Nephron progenitor cell (in vitro differentiated cells): ENCODE data around the gene POLE4.

Experiments used
- DNase-seq: peaks from one replicate; pipeline ENCODE4 v3.0.0; 2021
- H3K27ac Mint-ChIP-seq: 2 replicates; pipeline ENCODE4 v1.8.0; 2021; ENCODE audit warnings: mild to moderate bottlenecking, moderate library complexity, mixed read lengths
- H3K27me3 Mint-ChIP-seq: 2 replicates; pipeline ENCODE4 v1.8.0; 2021; ENCODE audit warnings: mild to moderate bottlenecking, low read depth, mixed read lengths; ENCODE audit not compliant: poor library complexity
- H3K36me3 Mint-ChIP-seq: 2 replicates; pipeline ENCODE4 v1.8.0; 2021; ENCODE audit warnings: low read depth, mixed read lengths
- H3K4me1 Mint-ChIP-seq: 2 replicates; pipeline ENCODE4 v1.8.0; 2021; ENCODE audit warnings: mixed read lengths
- H3K4me3 Mint-ChIP-seq: 2 replicates; pipeline ENCODE4 v1.8.0; 2021; ENCODE audit warnings: mild to moderate bottlenecking, moderate library complexity, mixed read lengths
- H3K9me3 Mint-ChIP-seq: 2 replicates; pipeline ENCODE4 v1.8.0; 2021; ENCODE audit warnings: mild to moderate bottlenecking, moderate library complexity, mixed read lengths
- TF ChIP-seq, protein P1 (sequence below): fragments of 200-600 bp; sonication (generic); IDR thresholded peaks from 2 replicates; pipeline ENCODE4 v1.5.0; 2021; ENCODE audit warnings: antibody characterized with exemption

POLE4 gene

DNA sequence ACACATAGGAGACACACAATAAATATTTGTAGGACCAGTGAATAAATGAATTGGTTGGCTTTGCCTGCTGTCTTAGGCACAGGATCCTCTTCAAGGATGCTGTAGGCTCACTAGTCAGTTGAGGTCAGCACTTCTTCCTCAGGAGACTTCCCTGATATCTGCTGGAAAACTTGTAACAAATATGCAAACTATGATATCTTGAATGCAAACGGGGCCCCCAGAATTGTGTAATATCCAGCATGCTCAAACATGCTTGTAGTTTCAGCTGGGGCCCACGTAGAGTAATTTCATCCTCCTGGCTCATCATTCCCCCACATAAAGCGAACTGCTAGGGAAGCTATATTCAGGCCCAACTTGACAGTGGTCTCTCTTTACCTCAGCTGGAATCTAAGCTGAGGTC is 43.6 kb downstream of the POLE4 start:
- Mint-ChIP-seq H3K27ac (no peak overlapping the region), H3K27me3 (no peaks in the 10 kb centered on the region), H3K4me1 (no peaks in the 10 kb centered on the region), H3K36me3 (peaks cover 4% of the 10 kb centered on the region), H3K9me3 (peaks cover 3% of the 10 kb centered on the region), H3K4me3 (no peak overlapping the region)
- DNase-seq, result no peak
- TF ChIP-seq, protein P1, sequence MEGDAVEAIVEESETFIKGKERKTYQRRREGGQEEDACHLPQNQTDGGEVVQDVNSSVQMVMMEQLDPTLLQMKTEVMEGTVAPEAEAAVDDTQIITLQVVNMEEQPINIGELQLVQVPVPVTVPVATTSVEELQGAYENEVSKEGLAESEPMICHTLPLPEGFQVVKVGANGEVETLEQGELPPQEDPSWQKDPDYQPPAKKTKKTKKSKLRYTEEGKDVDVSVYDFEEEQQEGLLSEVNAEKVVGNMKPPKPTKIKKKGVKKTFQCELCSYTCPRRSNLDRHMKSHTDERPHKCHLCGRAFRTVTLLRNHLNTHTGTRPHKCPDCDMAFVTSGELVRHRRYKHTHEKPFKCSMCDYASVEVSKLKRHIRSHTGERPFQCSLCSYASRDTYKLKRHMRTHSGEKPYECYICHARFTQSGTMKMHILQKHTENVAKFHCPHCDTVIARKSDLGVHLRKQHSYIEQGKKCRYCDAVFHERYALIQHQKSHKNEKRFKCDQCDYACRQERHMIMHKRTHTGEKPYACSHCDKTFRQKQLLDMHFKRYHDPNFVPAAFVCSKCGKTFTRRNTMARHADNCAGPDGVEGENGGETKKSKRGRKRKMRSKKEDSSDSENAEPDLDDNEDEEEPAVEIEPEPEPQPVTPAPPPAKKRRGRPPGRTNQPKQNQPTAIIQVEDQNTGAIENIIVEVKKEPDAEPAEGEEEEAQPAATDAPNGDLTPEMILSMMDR, result no peak

DNA sequence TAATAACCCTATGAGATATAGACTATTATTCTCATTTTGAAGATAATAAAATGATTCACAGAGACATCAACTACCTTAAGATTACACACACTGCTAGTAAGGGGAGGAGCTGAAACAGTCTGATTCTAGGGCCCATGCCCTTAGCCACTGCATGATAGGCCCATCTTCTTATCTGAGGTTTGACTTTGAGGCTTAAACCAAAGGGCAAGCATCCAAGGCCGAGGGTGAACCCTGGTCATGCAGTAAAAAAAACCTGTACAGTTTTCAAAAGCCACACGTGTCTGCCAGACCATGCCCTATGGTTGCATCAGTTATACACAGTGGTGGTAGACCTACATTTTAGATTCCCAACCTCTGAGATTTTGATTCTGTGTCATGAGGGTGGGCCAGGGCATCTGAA is 44.8 kb downstream of the POLE4 start:
- Mint-ChIP-seq H3K27ac (no peak overlapping the region), H3K36me3 (no peaks in the 10 kb centered on the region), H3K4me3 (no peak overlapping the region), H3K27me3 (no peaks in the 10 kb centered on the region), H3K9me3 (peaks cover 3% of the 10 kb centered on the region), H3K4me1 (no peaks in the 10 kb centered on the region)
- no peak for DNase-seq
- TF ChIP-seq, protein P1, result no peak

DNA sequence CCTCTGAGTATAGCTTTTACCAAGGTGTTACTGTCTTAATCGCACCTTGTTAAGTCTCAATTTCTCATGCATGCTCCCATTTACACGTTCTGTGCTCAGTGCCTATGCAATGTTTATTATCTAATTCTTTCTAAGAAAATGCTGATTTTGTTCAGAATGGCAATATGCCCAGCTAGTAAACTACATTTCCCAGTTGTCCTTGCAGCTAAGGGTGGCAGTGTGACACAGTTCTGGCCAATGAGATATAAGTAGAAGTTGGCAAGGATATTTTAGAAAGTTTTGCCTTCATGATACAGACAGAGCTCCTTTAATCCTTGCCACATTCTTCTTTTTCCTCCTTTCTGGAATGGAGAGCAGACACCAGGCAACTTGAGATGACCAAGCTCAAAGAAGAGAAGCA is 45.3 kb downstream of the POLE4 start:
- H3K4me3 Mint-ChIP-seq, result no peak overlapping the region
- no peak for DNase-seq
- peaks cover 3% of the 10 kb centered on the region for H3K9me3 Mint-ChIP-seq
- no peak overlapping the region for H3K27ac Mint-ChIP-seq
- H3K4me1 Mint-ChIP-seq, result no peaks in the 10 kb centered on the region
- H3K36me3 Mint-ChIP-seq, result no peaks in the 10 kb centered on the region
- no peaks in the 10 kb centered on the region for H3K27me3 Mint-ChIP-seq
- TF ChIP-seq, protein P1, result no peak

DNA sequence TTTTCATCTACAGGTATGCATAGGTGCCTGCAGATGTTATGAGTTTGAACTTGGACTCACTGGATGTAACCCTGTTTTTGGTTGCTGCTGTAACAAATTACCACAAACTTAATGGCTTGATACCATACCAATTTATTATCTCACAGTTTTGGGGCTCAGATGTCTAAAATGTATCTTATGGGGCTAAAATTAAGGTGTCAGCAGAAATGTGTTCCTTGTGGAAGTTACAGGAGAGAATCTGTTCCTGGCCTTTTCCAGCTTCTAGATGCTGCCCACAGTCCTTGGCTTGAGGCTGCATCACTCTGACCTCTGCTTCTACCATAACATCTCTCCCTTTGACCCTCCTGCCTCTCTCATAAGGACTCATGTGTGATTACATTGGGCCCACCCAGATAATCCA is 47.6 kb downstream of the POLE4 start:
- H3K9me3 Mint-ChIP-seq, result peaks cover 3% of the 10 kb centered on the region
- no peaks in the 10 kb centered on the region for H3K27me3 Mint-ChIP-seq
- no peak for DNase-seq
- H3K36me3 Mint-ChIP-seq, result no peaks in the 10 kb centered on the region
- TF ChIP-seq, protein P1, result no peak
- no peak overlapping the region for H3K4me3 Mint-ChIP-seq
- H3K27ac Mint-ChIP-seq, result no peak overlapping the region
- no peaks in the 10 kb centered on the region for H3K4me1 Mint-ChIP-seq

DNA sequence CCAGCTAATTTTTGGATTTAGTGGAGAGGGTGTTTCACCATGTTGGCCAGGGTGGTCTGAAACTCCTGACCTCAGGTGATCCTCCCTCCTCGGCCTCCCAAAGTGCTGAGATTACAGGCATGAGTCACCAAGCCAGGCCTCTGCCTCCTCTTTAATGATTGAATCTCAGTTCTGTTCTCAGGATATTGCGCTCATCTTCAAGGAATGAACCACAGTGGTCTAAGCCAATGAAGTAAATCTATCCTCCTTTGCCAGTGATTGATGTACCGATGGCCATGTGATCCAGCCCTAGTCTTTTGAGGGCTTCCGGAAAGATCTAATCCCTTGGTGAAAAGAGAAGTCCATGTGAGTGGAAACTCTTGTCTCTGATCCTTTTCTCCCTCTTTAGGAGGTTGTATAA is 48.6 kb downstream of the POLE4 start:
- Mint-ChIP-seq H3K36me3 (no peaks in the 10 kb centered on the region), H3K9me3 (peaks cover 3% of the 10 kb centered on the region), H3K4me1 (no peaks in the 10 kb centered on the region), H3K27ac (no peak overlapping the region), H3K27me3 (no peaks in the 10 kb centered on the region), H3K4me3 (no peak overlapping the region)
- DNase-seq, result no peak
- TF ChIP-seq, protein P1, result no peak

DNA sequence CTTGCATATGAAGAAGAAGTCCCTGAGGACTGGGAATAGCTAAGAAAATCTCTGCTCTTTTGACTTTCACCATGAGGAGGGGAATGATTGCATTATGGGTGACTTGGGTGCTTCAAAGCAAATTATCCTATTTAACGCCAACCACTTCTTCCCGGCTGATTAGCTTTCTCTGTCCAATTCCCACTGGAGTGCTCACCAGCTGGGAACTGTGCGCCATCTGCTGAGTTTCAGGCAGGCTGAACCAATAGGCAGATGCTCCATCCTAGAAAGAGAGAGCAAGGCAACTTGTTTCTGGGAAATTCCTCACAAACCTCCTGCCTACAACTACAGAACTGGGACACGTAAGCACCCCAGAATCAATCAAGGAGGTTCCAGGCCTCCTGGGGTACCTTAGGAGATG is 49.4 kb downstream of the POLE4 start:
- Mint-ChIP-seq H3K27me3 (no peaks in the 10 kb centered on the region), H3K4me3 (no peak overlapping the region), H3K9me3 (peaks cover 3% of the 10 kb centered on the region), H3K36me3 (no peaks in the 10 kb centered on the region), H3K4me1 (no peaks in the 10 kb centered on the region), H3K27ac (no peak overlapping the region)
- TF ChIP-seq, protein P1, result no peak
- no peak for DNase-seq
